HEK293T (cell line): ENCODE data around the gene TBCK.

Experiments
- BHLHE40 ChIP-seq: fragments of 450-650 bp; IDR thresholded peaks from 2 replicates; pipeline ENCODE4 v1.6.1; 2016; ENCODE audit warnings: mild to moderate bottlenecking, moderate library complexity, borderline replicate concordance
- CTBP1 ChIP-seq: fragments of 450-650 bp; IDR thresholded peaks from 2 replicates; pipeline ENCODE4 v1.6.1; 2016; ENCODE audit warnings: borderline replicate concordance
- ELF4 ChIP-seq: fragments of 450-650 bp; IDR thresholded peaks from 2 replicates; pipeline ENCODE4 v1.6.1; 2017; ENCODE audit warnings: antibody characterized with exemption
- FOXA1 ChIP-seq: fragments of 450-650 bp; IDR thresholded peaks from 2 replicates; pipeline ENCODE4 v1.6.1; 2016; ENCODE audit warnings: mild to moderate bottlenecking
- HDGF ChIP-seq: fragments of 450-650 bp; IDR thresholded peaks from 2 replicates; pipeline ENCODE4 v1.6.1; 2017; ENCODE audit warnings: antibody characterized with exemption, borderline replicate concordance
- SP1 ChIP-seq: fragments of 450-650 bp; IDR thresholded peaks from 2 replicates; pipeline ENCODE4 v1.6.1; 2017
- SUZ12 ChIP-seq: fragments of 450-650 bp; IDR thresholded peaks from 2 replicates; pipeline ENCODE4 v1.6.1; 2016; ENCODE audit warnings: mild to moderate bottlenecking
- TARDBP ChIP-seq: fragments of 450-650 bp; IDR thresholded peaks from 2 replicates; pipeline ENCODE4 v1.6.1; 2016

DNA sequence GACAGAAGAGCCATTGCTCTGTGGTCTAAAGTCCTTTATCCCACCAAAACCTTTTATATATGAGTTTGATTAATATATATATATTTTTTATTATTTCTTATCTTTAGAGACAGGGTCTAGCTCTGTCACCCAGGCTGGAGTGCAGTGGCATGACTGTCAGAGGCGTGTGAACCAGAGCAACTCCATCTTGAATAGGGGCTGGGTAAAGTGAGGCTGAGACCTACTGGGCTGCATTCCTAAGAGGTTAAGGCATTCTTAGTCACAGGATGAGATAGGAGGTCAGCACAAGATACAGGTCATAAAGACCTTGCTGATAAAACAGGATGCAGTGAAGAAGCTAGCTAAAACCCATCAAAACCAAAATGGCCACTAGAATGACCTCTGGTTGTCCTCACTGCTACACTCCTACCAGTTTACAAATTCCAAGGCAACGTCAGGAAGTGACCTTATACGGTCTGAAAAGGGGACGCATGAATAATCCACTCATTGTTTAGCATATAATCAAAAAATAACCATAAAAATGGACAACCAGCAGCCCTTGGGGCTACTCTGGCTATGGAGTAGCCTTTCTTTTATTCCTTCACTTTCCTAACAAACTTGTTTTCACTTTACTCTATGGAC, 10.5 kb downstream of the TBCK start:
- no peak for TF ChIP-seq FOXA1
- TF ChIP-seq ELF4 = no peak
- TF ChIP-seq TARDBP = no peak
- no peak for TF ChIP-seq SP1
- TF ChIP-seq CTBP1 = no peak
- no peak for TF ChIP-seq HDGF
- TF ChIP-seq SUZ12 = no peak
- no peak for TF ChIP-seq BHLHE40
